ENCODE measurements around the gene CNOT1.

DNA sequence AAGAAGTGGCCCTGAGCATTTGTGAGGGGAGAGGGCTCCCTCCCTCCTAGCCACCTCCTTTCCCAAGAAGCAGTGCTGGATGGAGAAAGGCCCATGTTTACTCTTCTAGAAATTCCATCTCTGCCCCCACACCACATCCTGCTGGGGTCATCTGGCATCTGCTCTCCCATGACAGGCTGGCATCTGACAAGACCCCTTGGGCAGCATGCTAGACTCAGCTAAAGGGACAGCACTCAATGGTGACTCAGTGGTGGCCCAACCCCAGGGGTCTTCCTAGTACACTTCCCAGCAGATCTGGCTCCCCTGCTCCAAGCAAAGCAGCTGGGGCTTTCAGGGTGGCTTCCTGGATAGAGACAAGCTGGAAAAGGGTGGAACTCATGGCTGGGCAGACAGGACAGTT lies 40.6 kb upstream of the CNOT1 start:
- TF ChIP-seq CTCF (conservative IDR thresholded peaks at IDR 0.05 in 1 of 2, IDR thresholded peaks at IDR 0.05 in 1 of 2; ENCODE audit: extremely low read depth in 1 of 2, insufficient read depth in 1 of 2, low read depth in 1 of 2, low read length in 2 of 2) (no peak), EZH2 (IDR thresholded peaks at IDR 0.05; ENCODE audit: borderline replicate concordance, low read length) (no peak)
